ENCODE results near the gene MATR3.
"Not testable (repeated sequence)": the region's sequence is repeated elsewhere in the genome, so short reads cannot be mapped to it uniquely, and the experiment has no call there.

The MATR3 gene

GRCh38 chr5:139293507-139294373 lies at the start of gene MATR3:
TSS of gene MATR3 (plus strand) at chr5:139293740. CDS start at chr5:139307416, 13,676 bp downstream.
- DNase-seq: peak; percentile 96

GRCh38 chr5:139245637-139246339 lies 47.8 kb upstream of the MATR3 start:
- no peak for DNase-seq

- no peak for DNase-seq
Measured at GRCh38 chr5:139246394-139246793, 47.1 kb upstream of the MATR3 start.

GRCh38 chr5:139248826-139249453 lies 44.6 kb upstream of the MATR3 start:
- DNase-seq: no peak

GRCh38 chr5:139251281-139251687 lies 42.3 kb upstream of the MATR3 start:
- no peak for DNase-seq

- no peak for DNase-seq
Measured at GRCh38 chr5:139251695-139252288, 41.7 kb upstream of the MATR3 start.

GRCh38 chr5:139253115-139253514 lies 40.4 kb upstream of the MATR3 start:
- no peak for DNase-seq

- no peak for DNase-seq
Measured at GRCh38 chr5:139256820-139257219, 36.7 kb upstream of the MATR3 start.

GRCh38 chr5:139262059-139262741 lies 31.3 kb upstream of the MATR3 start:
- no peak for DNase-seq

GRCh38 chr5:139262742-139263445 lies 30.6 kb upstream of the MATR3 start:
- DNase-seq: peak; percentile 86

- no peak for DNase-seq
Measured at GRCh38 chr5:139263536-139263935, 30.0 kb upstream of the MATR3 start.

- DNase-seq: no peak
Measured at GRCh38 chr5:139263946-139264345, 29.6 kb upstream of the MATR3 start.

- DNase-seq: no peak
Measured at GRCh38 chr5:139265001-139265400, 28.5 kb upstream of the MATR3 start.

GRCh38 chr5:139266236-139266635 lies 27.3 kb upstream of the MATR3 start:
- no peak for DNase-seq

GRCh38 chr5:139267481-139267880 lies 26.1 kb upstream of the MATR3 start:
- no peak for DNase-seq

- no peak for DNase-seq
Measured at GRCh38 chr5:139268364-139269202, 25.0 kb upstream of the MATR3 start.

GRCh38 chr5:139270718-139271117 lies 22.8 kb upstream of the MATR3 start:
- not testable (repeated sequence) for DNase-seq

- peak; percentile 84 for DNase-seq
Measured at GRCh38 chr5:139271201-139272027, 22.1 kb upstream of the MATR3 start.

GRCh38 chr5:139272471-139273321 lies 20.8 kb upstream of the MATR3 start:
- DNase-seq: peak; percentile 45

Measured in NCI-H2029 (cell line).